IMR-90 (cell line): ENCODE measurements around the gene SMIM22. TPM values are rescaled to one million over a fixed set of nuclear protein-coding genes. Genes with fewer than 3 reads are reported as not detected.

Experiments
- ATAC-seq: fragments of 200-7000 bp; cut with Tn5 transposase; 2 replicates; pipeline ENCODE4 v1.9.1; 2020; ENCODE audit warnings: low read depth, mild to moderate bottlenecking, moderate library complexity
- BruUV-seq: library from RNA; stranded (reverse); fragments of 400-500 nt; replicated peaks from 2 replicates; lab custom pipeline; 2021; lab: Mats Ljungman, UMichigan
- CTCF ChIA-PET: fragments of 300-600 bp; formaldehyde crosslinking; extraction: SDS; loops from one replicate; lab custom pipeline; 2021; ENCODE audit warnings: antibody characterized with exemption; lab: Yijun Ruan, JAX
- POLR2A ChIA-PET: fragments of 300-600 bp; sonication (Branson Sonifier 250); formaldehyde crosslinking; loops from one replicate; lab custom pipeline; 2022; ENCODE audit warnings: antibody characterized with exemption; ENCODE audit not compliant: unreplicated experiment; lab: Charles Lee
- DNase-seq: peaks from one replicate; pipeline ENCODE4 v3.0.0; 2013
- H2AFZ ChIP-seq: replicated peaks from 2 replicates; pipeline ENCODE3; 2013; ENCODE audit warnings: low read length, mild to moderate bottlenecking; ENCODE audit not compliant: poor library complexity
- H2AK5ac ChIP-seq: 2 replicates; pipeline ENCODE4 v1.6.1; 2013; ENCODE audit warnings: low read depth, low read length, inconsistent platforms
- H2AK9ac ChIP-seq: replicated peaks from 2 replicates; pipeline ENCODE3; 2013; ENCODE audit warnings: mild to moderate bottlenecking, low read depth, low read length, moderate library complexity; ENCODE audit not compliant: poor library complexity
- H2BK120ac ChIP-seq: 2 replicates; pipeline ENCODE4 v1.6.1; 2013; ENCODE audit warnings: low read depth, low read length, inconsistent platforms
- H2BK15ac ChIP-seq: 3 replicates; pipeline ENCODE4 v1.6.1; 2013; ENCODE audit warnings: low read depth, low read length, inconsistent platforms
- H2BK20ac ChIP-seq: 2 replicates; pipeline ENCODE4 v1.6.1; 2013; ENCODE audit warnings: low read depth, mild to moderate bottlenecking, inconsistent platforms, low read length, moderate library complexity
- H2BK5ac ChIP-seq: 2 replicates; pipeline ENCODE4 v1.6.1; 2013; ENCODE audit warnings: mild to moderate bottlenecking, low read depth, low read length, inconsistent platforms; ENCODE audit not compliant: poor library complexity, severe bottlenecking
- H3K14ac ChIP-seq: replicated peaks from 2 replicates; pipeline ENCODE4 v1.6.1; 2013; ENCODE audit warnings: low read depth, low read length, inconsistent platforms
- H3K18ac ChIP-seq: 2 replicates; pipeline ENCODE4 v1.6.1; 2013; ENCODE audit warnings: low read depth, low read length, control low read depth
- H3K23ac ChIP-seq: 2 replicates; pipeline ENCODE4 v1.6.1; 2013; ENCODE audit warnings: low read depth, low read length, inconsistent platforms
- H3K27ac ChIP-seq: 2 replicates; pipeline ENCODE4 v1.5.1; 2013; ENCODE audit warnings: mild to moderate bottlenecking, control low read depth, low read length; ENCODE audit not compliant: insufficient read depth
- H3K27me3 ChIP-seq: 2 replicates; pipeline ENCODE4 v1.6.1; 2013; ENCODE audit warnings: low read length; ENCODE audit not compliant: control insufficient read depth, insufficient read depth
- H3K36me3 ChIP-seq: 2 replicates; pipeline ENCODE4 v1.6.1; 2013; ENCODE audit warnings: low read length, mixed read lengths; ENCODE audit not compliant: control insufficient read depth, insufficient read depth
- H3K4ac ChIP-seq: 2 replicates; pipeline ENCODE4 v1.6.1; 2013; ENCODE audit warnings: low read depth, low read length, inconsistent platforms
- H3K4me1 ChIP-seq: 2 replicates; pipeline ENCODE4 v1.6.1; 2013; ENCODE audit warnings: low read length, mixed read lengths; ENCODE audit not compliant: control insufficient read depth, insufficient read depth
- H3K4me2 ChIP-seq: 2 replicates; pipeline ENCODE4 v1.6.1; 2013; ENCODE audit warnings: low read depth, mild to moderate bottlenecking, control low read depth, low read length, moderate library complexity
- H3K4me3 ChIP-seq: 2 replicates; pipeline ENCODE4 v1.5.1; 2013; ENCODE audit warnings: low read depth, mild to moderate bottlenecking, control low read depth, low read length, moderate library complexity; ENCODE audit not compliant: insufficient read depth
- H3K56ac ChIP-seq: 2 replicates; pipeline ENCODE4 v1.6.1; 2013; ENCODE audit warnings: low read length, inconsistent platforms; ENCODE audit not compliant: insufficient read depth; ENCODE audit errors: extremely low read depth
- H3K79me1 ChIP-seq, 2 experiments: 2 replicates each; pipeline ENCODE4 v1.6.1; 2013; ENCODE audit warnings: low read length in 2 of 2, inconsistent platforms in 1 of 2, low read depth in 1 of 2
- H3K9ac ChIP-seq: 2 replicates; pipeline ENCODE4 v1.6.1; 2013; ENCODE audit warnings: low read depth, low read length, control low read depth
- H3K9me1 ChIP-seq: 2 replicates; pipeline ENCODE4 v1.6.1; 2013; ENCODE audit warnings: low read length, inconsistent platforms; ENCODE audit not compliant: insufficient read depth
- H3K9me3 ChIP-seq: 2 replicates; pipeline ENCODE4 v1.6.1; 2013; ENCODE audit warnings: low read length; ENCODE audit not compliant: control insufficient read depth, insufficient read depth
- H4K20me1 ChIP-seq: 2 replicates; pipeline ENCODE4 v1.6.1; 2013; ENCODE audit warnings: low read length, inconsistent platforms; ENCODE audit not compliant: insufficient read depth
- H4K5ac ChIP-seq: 2 replicates; pipeline ENCODE4 v1.6.1; 2013; ENCODE audit warnings: mild to moderate bottlenecking, low read depth, low read length, control low read depth
- H4K8ac ChIP-seq, 2 experiments: 2 replicates each; pipeline ENCODE4 v1.6.1; 2013; ENCODE audit warnings: low read depth in 2 of 2, low read length in 2 of 2, control low read depth in 1 of 2, inconsistent platforms in 1 of 2
- H4K91ac ChIP-seq: 2 replicates; pipeline ENCODE4 v1.6.1; 2013; ENCODE audit warnings: low read depth, low read length, inconsistent platforms; ENCODE audit not compliant: insufficient read depth
- BHLHE40 ChIP-seq: fragments of 150-350 bp; IDR thresholded peaks from 2 replicates; pipeline ENCODE4 v1.6.1; 2016; ENCODE audit warnings: mild to moderate bottlenecking, low read depth, low read length
- CEBPB ChIP-seq: IDR thresholded peaks from 2 replicates; pipeline ENCODE4 v1.6.1; 2012; ENCODE audit warnings: low read depth, low read length, improper control_type of control experiment
- CHD1 ChIP-seq: IDR thresholded peaks from 2 replicates; pipeline ENCODE4 v1.6.1; 2012; ENCODE audit warnings: low read depth, low read length, improper control_type of control experiment
- FOS ChIP-seq: fragments of 150-350 bp; IDR thresholded peaks from 2 replicates; pipeline ENCODE4 v1.6.1; 2016; ENCODE audit warnings: low read depth, low read length
- MAFK ChIP-seq: IDR thresholded peaks from 2 replicates; pipeline ENCODE4 v1.6.1; 2012; ENCODE audit warnings: low read depth, low read length, improper control_type of control experiment
- MAZ ChIP-seq: IDR thresholded peaks from 2 replicates; pipeline ENCODE4 v1.6.1; 2012; ENCODE audit warnings: low read depth, mild to moderate bottlenecking, low read length, improper control_type of control experiment, moderate library complexity, borderline replicate concordance
- MXI1 ChIP-seq: IDR thresholded peaks from 2 replicates; pipeline ENCODE4 v1.6.1; 2012; ENCODE audit warnings: low read depth, mild to moderate bottlenecking, low read length, moderate library complexity, borderline replicate concordance
- NFE2L2 ChIP-seq: fragments of 150-350 bp; IDR thresholded peaks from 2 replicates; pipeline ENCODE4 v1.6.1; 2016; ENCODE audit warnings: low read depth, mild to moderate bottlenecking, low read length
- POLR2A ChIP-seq: IDR thresholded peaks from 2 replicates; pipeline ENCODE4 v1.6.1; 2012; ENCODE audit warnings: mild to moderate bottlenecking, low read depth, low read length
- RAD21 ChIP-seq: IDR thresholded peaks from 2 replicates; pipeline ENCODE4 v1.6.1; 2012; ENCODE audit warnings: low read length, improper control_type of control experiment
- RCOR1 ChIP-seq: IDR thresholded peaks from 2 replicates; pipeline ENCODE4 v1.6.1; 2012; ENCODE audit warnings: mild to moderate bottlenecking, low read length, improper control_type of control experiment; ENCODE audit not compliant: insufficient replicate concordance
- RFX5 ChIP-seq: IDR thresholded peaks from 2 replicates; pipeline ENCODE4 v1.8.0; 2012; ENCODE audit warnings: low read depth, mild to moderate bottlenecking, low read length, moderate library complexity
- SMC3 ChIP-seq: fragments of 150-350 bp; IDR thresholded peaks from 2 replicates; pipeline ENCODE4 v1.6.1; 2016; ENCODE audit warnings: low read depth, mild to moderate bottlenecking, antibody characterized with exemption, low read length, moderate library complexity
- WGBS, 2 experiments: methylation state at CpG; one replicate each; pipeline versions ENCODE4 v1.1.5 to v1.1.7; 2013; ENCODE audit warnings: missing lambda C conversion rate in 2 of 2; ENCODE audit not compliant: insufficient read length in 1 of 2; ENCODE audit errors: extremely low coverage in 2 of 2; 5-methylcytosine and 5-hydroxymethylcytosine counted together
- dilution Hi-C: fragments of 300-500 bp; cut with HindIII; formaldehyde crosslinking; loops from one replicate; pipeline ENCODE4 v1.14.3; 2018; ENCODE audit warnings: low sequenced_read_pairs; ENCODE audit not compliant: unreplicated experiment
- in situ Hi-C: fragments of 300-500 bp; cut with MboI; formaldehyde crosslinking; loops from 3 replicates; pipeline ENCODE4 v1.14.3; 2019; ENCODE audit warnings: low sequenced_read_pairs, inconsistent platforms, mixed read lengths
- intact Hi-C: fragments of 100-400 bp; cut with micrococcal nuclease; formaldehyde crosslinking; loops from 2 replicates; pipeline ENCODE4 v1.10.0; 2022
- polyA plus RNA-seq, 3 experiments: library from polyadenylated mRNA; depleted of rRNA; stranded (reverse); fragments of >200 nt; gene quantifications; 2 replicates each; pipeline ENCODE4 v1.2.3, GENCODE V29; 2012; ENCODE audit warnings: low replicate concordance in 1 of 3
- total RNA-seq: library from RNA; depleted of rRNA; stranded (reverse); fragments of >200 nt; gene quantifications from 2 replicates; pipeline ENCODE4 v1.2.3, GENCODE V29; 2012
- TF ChIP-seq, protein P1 (sequence below): fragments of 150-350 bp; IDR thresholded peaks from 2 replicates; pipeline ENCODE4 v1.6.1; 2016; ENCODE audit warnings: low read depth, mild to moderate bottlenecking, low read length, moderate library complexity, borderline replicate concordance
- TF ChIP-seq, protein P2 (sequence below): fragments of 150-350 bp; IDR thresholded peaks from 2 replicates; pipeline ENCODE4 v1.6.1; 2017; ENCODE audit warnings: mild to moderate bottlenecking, antibody characterized with exemption, low read length, low read depth
- TF ChIP-seq, protein P3 (sequence below): conservative IDR thresholded peaks from 2 replicates; pipeline ENCODE4 v1.5.1; 2012; ENCODE audit warnings: mild to moderate bottlenecking, low read depth, low read length, improper control_type of control experiment

Gene SMIM22
- total and polyA plus RNA-seq, 2 of the 4 experiments (the other 2 are of a cell fraction) = not detected

DNA sequence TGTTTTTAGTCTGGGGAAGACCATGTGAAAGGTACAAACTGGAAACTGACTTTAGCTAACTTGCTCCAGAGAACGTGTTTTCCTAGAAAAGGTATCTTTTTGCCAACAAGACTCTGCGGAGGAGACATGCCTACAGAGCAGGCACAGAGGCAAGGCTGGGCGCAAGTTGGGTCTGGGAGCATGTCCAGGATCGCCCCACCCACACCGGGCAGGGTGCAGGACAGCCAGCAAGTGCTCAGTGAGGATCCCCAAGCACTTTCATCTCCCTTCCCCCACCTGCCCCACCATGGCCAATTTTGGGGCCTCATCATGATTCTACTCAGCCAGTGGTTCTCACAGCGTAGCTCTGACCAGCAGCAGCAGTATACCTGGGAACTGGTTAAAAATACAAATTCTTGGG is 25.5 kb downstream of the SMIM22 start:
- Histone ChIP-seq H2BK120ac (no peak overlapping the region), H3K23ac (no peak overlapping the region), H4K20me1 (peaks cover 5% of the 10 kb centered on the region; the same call in 1 of the 2 replicates), H3K4me2 (no peak overlapping the region), H3K18ac (no peak overlapping the region), H2BK15ac (no peak overlapping the region), H2AFZ (no peak overlapping the region), H3K9me1 (no peaks in the 10 kb centered on the region), H2BK20ac (no peak overlapping the region), H3K27me3 (no peaks in the 10 kb centered on the region), H2AK9ac (no peak overlapping the region), H2AK5ac (no peak overlapping the region), H3K14ac (no peak overlapping the region), H3K4me3 (no peak overlapping the region), H3K9ac (no peak overlapping the region), H4K8ac (no peak overlapping the region), H3K56ac (no peak overlapping the region), H3K79me1 (peaks cover 12 to 14% of the 10 kb centered on the region in 2 experiments; a peak in 3 of 4 replicates), H2BK5ac (no peak overlapping the region), H3K4ac (no peak overlapping the region), H3K27ac (no peak overlapping the region), H4K5ac (no peak overlapping the region), H3K36me3 (peaks cover 58% of the 10 kb centered on the region), H4K91ac (no peak overlapping the region), H3K4me1 (no peaks in the 10 kb centered on the region), H3K9me3 (no peaks in the 10 kb centered on the region)
- 96% methylated on average over 3 of the region's 6 CpGs; no CpG with 5 or more reads in 1 of the 2 experiments for WGBS, 2 experiments
- ATAC-seq (no peak), DNase-seq (no peak)
- in situ Hi-C loops (no loop called here), dilution Hi-C loops (no loop called here), intact Hi-C loops (no loop called here)
- ChIA-PET CTCF (no interaction called here), POLR2A (no interaction called here)
- TF ChIP-seq RAD21 (no peak), CEBPB (no peak), SMC3 (no peak), FOS (no peak), CHD1 (no peak), MAZ (no peak), RCOR1 (no peak), MXI1 (no peak), POLR2A (no peak), MAFK (no peak), BHLHE40 (no peak), NFE2L2 (no peak), RFX5 (no peak)
- TF ChIP-seq, protein P1, sequence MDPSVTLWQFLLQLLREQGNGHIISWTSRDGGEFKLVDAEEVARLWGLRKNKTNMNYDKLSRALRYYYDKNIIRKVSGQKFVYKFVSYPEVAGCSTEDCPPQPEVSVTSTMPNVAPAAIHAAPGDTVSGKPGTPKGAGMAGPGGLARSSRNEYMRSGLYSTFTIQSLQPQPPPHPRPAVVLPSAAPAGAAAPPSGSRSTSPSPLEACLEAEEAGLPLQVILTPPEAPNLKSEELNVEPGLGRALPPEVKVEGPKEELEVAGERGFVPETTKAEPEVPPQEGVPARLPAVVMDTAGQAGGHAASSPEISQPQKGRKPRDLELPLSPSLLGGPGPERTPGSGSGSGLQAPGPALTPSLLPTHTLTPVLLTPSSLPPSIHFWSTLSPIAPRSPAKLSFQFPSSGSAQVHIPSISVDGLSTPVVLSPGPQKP = no peak
- TF ChIP-seq, protein P2, sequence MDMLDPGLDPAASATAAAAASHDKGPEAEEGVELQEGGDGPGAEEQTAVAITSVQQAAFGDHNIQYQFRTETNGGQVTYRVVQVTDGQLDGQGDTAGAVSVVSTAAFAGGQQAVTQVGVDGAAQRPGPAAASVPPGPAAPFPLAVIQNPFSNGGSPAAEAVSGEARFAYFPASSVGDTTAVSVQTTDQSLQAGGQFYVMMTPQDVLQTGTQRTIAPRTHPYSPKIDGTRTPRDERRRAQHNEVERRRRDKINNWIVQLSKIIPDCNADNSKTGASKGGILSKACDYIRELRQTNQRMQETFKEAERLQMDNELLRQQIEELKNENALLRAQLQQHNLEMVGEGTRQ = no peak
- TF ChIP-seq, protein P3, sequence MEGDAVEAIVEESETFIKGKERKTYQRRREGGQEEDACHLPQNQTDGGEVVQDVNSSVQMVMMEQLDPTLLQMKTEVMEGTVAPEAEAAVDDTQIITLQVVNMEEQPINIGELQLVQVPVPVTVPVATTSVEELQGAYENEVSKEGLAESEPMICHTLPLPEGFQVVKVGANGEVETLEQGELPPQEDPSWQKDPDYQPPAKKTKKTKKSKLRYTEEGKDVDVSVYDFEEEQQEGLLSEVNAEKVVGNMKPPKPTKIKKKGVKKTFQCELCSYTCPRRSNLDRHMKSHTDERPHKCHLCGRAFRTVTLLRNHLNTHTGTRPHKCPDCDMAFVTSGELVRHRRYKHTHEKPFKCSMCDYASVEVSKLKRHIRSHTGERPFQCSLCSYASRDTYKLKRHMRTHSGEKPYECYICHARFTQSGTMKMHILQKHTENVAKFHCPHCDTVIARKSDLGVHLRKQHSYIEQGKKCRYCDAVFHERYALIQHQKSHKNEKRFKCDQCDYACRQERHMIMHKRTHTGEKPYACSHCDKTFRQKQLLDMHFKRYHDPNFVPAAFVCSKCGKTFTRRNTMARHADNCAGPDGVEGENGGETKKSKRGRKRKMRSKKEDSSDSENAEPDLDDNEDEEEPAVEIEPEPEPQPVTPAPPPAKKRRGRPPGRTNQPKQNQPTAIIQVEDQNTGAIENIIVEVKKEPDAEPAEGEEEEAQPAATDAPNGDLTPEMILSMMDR = no peak
- BruUV-seq = no TSS peak
